Right ventricle myocardium superior (tissue), 1 donor: ENCODE data around the gene CHCHD10. TPM values are rescaled to one million over a fixed set of nuclear protein-coding genes. Genes with fewer than 3 reads are reported as not detected.
A peak's percentile ranks its signal among the peaks of the same experiment; 100 is the strongest.

Experiments
- ATAC-seq: fragments of 200-7000 bp; cut with Tn5 transposase; one replicate; pipeline ENCODE4 v1.9.1; 2020; ENCODE audit warnings: mild to moderate bottlenecking; ENCODE audit not compliant: poor library complexity
- DNase-seq: peaks from one replicate; pipeline ENCODE4 v3.0.0-alpha.2; 2020
- intact Hi-C: fragments of 100-400 bp; cut with DNase I; formaldehyde crosslinking; loops from one replicate; pipeline ENCODE4 v1.11.2; 2022
- total RNA-seq: library from RNA; stranded (reverse); fragmentation: NEBNext Ultra II Directional; extraction: Animal tissue kit (Norgen Biotek cat#: 25700); gene quantifications from one replicate; pipeline ENCODE4 v1.2.1, GENCODE V29; 2021
- donor health status: DM: no; HTN: yes; CAD: no; lungs with severe emphysema.

CHCHD10 gene
- total RNA-seq, 1 donor from 2014 or later: 1,600 TPM

- ATAC-seq (no peak), DNase-seq (no peak)
- intact Hi-C loops: no loop called here
Measured at GRCh38 chr22:23722160-23722559, 45.6 kb downstream of the CHCHD10 start.

GRCh38 chr22:23720855-23721254 lies 46.9 kb downstream of the CHCHD10 start:
- intact Hi-C loops: no loop called here
- ATAC-seq: no peak
- no peak for DNase-seq

- intact Hi-C loops: no loop called here
- ATAC-seq: no peak
Measured at GRCh38 chr22:23718371-23719165, 49.2 kb downstream of the CHCHD10 start.

DNA sequence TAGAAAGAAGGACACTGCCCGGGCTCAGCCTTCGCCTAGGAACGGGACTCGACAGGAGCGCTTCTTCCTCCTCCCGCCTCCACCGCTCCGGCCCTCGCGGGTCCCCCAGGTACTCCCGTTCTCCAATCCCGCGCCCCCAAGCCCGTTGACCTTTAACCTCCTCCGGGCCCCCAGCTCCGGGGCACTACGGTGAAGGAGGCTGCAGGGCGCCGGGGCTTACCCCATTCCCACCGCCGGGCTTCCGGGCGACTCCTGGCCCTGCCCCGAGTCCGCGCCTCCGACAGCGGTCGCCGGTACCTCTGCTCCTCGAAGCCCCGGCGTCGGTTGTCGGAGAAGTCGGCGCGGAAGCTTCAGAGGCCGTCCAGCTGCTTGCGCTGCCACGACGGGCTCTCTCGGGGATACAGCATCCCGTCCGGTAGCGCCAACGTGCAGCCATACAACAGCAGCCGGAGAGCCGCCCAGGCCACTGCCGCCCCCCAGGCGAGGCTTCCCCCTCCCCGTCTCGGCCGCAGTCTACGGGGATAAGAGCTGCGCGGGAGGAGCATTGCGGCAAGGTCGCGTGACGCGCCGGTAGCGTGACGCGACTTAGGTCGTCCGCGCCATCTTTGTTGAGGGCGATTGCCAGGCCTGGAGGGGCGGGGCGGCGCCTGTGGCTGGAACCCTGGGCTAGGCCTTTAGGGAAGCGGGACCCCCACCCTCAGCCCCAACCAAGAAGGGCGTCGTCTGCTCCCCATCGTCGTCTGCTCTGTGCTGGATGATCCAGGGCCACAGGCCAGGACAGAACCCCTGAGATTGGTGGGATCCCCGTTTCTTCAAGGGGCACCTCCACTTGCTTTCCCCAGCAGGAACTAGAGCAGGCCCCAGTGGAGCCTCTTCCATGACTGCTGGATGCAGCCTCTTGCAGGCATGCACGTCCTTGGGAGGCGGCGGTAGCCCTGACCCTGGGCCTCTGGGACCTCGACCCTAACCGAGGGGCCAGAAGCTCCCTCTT lies 50.7 kb downstream of the CHCHD10 start:
- peak; percentile 93 for DNase-seq
- peak; percentile 99 for ATAC-seq
- intact Hi-C loops: no loop called here

More at GRCh38 chr22:23718371-23719165, 49.2 kb downstream of the CHCHD10 start:
- no peak for DNase-seq

Other genes starting within 250 kb of the CHCHD10 start
- not detected for gene IGLL1, start 187.7 kb downstream of the CHCHD10 start, total RNA-seq
- 0.16 TPM for gene DRICH1, start 135.7 kb downstream of the CHCHD10 start, total RNA-seq
- not detected for gene RGL4, start 77.0 kb downstream of the CHCHD10 start, total RNA-seq
- gene ZNF70, start 16.9 kb downstream of the CHCHD10 start, total RNA-seq: 2.8 TPM
- 0.51 TPM for gene VPREB3, start 13.5 kb downstream of the CHCHD10 start, total RNA-seq
- gene C22orf15, start 5.0 kb downstream of the CHCHD10 start, total RNA-seq: not detected
- 25.3 TPM for gene MMP11, start 4.9 kb upstream of the CHCHD10 start, total RNA-seq
- 46.6 TPM for gene SMARCB1, start 19.0 kb upstream of the CHCHD10 start, total RNA-seq
- 2.8 TPM for gene DERL3, start 71.0 kb upstream of the CHCHD10 start, total RNA-seq
- gene SLC2A11, start 89.9 kb upstream of the CHCHD10 start, total RNA-seq: 19.8 TPM
- gene MIF, start 126.4 kb upstream of the CHCHD10 start, total RNA-seq: 227 TPM
- gene GSTT2B, start 193.2 kb upstream of the CHCHD10 start, total RNA-seq: 3.4 TPM
- gene DDTL, start 198.9 kb upstream of the CHCHD10 start, total RNA-seq: 1.7 TPM
- 148 TPM for gene DDT, start 206.5 kb upstream of the CHCHD10 start, total RNA-seq
- 0.62 TPM for gene GSTT2, start 212.2 kb upstream of the CHCHD10 start, total RNA-seq
- gene GSTT4, start 237.5 kb upstream of the CHCHD10 start, total RNA-seq: not detected
- gene CABIN1, start 243.3 kb upstream of the CHCHD10 start, total RNA-seq: 37.4 TPM